Measurements from ENCODE around the gene E2F1.

E2F1 gene

DNA sequence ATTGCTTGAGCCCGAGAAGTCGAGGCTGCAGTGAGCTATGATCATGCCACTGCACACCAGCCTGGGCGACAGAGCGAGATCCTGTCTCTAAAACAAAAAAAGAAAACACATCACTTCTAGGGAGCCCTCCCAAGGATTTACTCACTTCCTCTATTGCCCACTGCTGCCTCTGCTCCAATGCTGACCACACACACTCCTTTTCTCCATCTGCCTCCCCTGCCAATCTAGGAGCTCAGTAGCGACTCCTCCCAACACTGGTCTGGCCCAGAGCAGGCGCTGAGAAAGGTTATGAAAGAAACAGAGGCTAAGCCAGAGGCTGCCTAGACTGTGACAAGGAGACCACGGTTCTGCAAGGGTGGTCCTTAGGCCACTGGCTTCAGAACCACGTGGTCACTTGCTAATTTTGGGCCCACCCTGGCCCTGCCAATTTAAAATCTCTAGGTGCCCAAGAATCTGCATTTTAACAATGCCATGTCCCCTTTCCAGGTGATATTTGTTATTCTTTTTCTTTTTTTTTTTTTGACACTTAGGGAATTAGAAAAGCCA, 1.3 kb upstream of the E2F1 start:
- peak; percentile 78 for DNase-seq

DNA sequence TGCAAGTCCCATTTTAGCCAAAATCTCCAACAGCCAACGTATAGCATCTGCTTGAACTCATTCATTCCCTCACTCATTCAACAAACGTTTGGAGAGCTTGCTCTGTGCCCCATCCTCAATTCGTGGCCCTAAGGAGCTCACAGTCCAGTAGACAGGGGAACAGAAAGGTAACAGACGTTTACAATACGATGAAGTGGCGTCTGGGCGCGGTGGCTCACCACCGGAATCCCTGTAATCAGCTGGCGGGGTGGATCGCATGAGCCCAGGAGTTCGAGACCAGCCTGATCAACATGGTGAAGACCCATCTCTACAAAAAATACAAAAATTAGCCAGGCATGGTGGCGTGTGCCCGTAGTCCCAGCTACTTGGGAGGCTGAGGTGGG, 790 bp upstream of the E2F1 start:
- no peak for DNase-seq

GRCh38 chr20:33685328-33686099, 671 bp downstream of the E2F1 start:
- peak; percentile 43 for DNase-seq

GRCh38 chr20:33684533-33685327, 1.5 kb downstream of the E2F1 start:
- DNase-seq: no peak

- DNase-seq: no peak
Observed at GRCh38 chr20:33681728-33682353, 4.3 kb downstream of the E2F1 start.

GRCh38 chr20:33681288-33681687, 4.9 kb downstream of the E2F1 start:
- no peak for DNase-seq

DNA sequence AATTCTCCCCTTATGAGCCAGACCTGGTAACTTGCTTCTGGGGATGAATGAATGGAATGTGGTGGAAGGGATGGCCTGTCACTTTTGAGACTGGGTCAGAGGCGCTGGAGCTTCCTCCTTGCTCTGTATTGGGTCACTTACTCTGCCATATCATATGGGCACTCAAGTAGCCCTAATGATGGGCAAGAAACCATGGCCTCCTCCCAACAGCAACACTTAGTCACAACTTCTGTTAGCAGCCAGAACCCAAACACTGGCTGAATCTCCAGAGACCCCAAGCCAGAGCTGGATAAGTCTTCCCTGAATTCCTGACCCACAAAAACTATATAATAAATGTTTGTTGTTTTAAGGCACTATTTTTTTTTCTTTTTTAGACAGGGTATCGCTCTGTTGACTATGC, 5.5 kb downstream of the E2F1 start:
- no peak for DNase-seq

GRCh38 chr20:33679758-33680485, 6.3 kb downstream of the E2F1 start:
- no peak for DNase-seq

DNA sequence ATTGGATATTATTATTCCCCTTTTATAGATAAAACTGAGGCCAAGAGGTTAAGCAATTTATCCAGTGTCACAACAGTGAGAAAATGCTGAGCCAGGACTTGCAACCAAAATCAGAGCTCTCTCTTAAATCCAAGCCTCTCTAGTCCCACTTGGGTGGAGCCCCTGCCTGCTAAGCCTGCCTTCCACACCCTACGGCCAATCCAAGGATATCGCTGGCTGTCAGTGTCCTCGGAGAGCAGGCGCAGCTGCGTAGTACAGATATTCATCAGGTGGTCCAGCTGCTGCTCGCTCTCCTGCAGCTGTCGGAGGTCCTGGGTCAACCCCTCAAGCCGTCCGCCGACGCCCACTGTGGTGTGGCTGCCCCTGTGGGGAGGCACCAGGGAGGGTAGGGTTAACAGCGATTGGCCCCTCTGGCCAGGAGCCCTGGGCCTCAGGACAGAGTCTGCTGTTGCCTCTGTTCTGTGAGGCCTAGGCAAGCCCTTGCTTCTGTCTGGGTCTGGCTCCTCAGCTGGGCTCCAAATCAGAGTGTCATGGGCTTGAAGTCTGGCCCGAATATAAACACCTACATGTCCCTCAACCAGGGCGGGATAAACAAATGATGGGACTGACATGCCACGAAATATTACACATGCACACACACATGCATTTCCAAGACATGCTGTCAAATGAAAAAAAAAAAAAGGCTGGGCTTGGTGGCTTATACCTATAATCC, 8.0 kb downstream of the E2F1 start:
- no peak for DNase-seq

GRCh38 chr20:33676652-33677645, 9.2 kb downstream of the E2F1 start:
- no peak for DNase-seq

DNA sequence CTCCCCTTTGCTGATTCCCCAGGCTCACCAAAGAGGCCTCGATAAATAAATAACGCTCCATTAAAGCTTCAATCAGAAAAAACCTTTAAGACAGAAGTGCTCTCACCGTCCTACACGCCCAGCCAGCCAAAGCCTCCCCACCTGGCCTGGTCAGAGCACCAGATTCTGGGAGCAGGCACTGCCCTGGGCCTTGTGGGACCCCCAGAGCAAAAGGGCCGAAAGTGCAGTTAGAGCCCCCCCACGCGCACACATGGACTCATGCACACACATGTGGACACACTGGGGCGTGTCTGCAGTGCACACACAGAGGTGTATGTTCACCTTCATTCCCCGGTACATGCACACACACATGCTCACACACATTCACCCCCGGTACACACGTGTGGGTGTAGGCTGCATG, 10.1 kb downstream of the E2F1 start:
- no peak for DNase-seq

DNA sequence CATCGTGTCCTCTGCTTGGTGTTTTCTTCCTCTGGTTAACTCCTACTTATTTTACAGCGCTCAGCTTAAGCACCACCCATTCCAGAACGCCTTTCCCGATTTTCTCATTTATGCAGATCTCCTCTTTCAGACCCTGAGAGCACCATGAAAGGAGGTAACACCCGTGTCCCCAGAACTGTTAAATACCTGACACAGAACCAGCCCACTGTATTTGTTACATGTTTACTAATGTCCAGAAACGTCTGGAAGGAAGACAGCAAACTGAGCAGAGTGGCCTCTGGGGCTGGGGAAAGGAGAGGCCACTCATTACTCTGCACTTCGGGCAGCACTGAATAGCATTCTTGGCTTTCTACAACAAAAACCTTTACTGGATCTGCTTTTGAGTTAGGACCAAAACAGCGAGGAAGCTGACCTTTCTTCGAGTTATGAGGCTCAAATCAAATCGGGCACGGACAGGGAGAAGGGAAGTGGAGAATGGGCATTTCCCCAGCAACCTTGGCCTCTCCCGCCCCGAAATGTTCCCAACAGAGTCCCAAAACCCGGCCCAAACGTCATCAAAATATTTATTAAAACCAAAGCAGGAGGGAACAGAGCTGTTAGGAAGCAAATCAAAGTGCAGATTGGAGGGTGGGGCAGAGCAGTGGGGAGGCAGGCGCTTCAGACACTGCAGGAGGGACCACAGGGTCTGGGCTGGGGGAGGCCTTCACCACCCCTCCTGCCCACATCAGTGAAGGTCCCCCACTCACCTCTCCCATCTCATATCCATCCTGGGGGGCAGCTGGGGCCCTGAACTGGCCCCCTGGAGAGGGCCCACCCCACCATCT, 10.8 kb downstream of the E2F1 start:
- no peak for DNase-seq

- DNase-seq: peak; percentile 78
Observed at GRCh38 chr20:33674294-33675135, 11.7 kb downstream of the E2F1 start, which contains the start of gene NECAB3. TSS of gene NECAB3 (minus strand) at chr20:33674428. CDS start at chr20:33674352, 76 bp downstream.

DNA sequence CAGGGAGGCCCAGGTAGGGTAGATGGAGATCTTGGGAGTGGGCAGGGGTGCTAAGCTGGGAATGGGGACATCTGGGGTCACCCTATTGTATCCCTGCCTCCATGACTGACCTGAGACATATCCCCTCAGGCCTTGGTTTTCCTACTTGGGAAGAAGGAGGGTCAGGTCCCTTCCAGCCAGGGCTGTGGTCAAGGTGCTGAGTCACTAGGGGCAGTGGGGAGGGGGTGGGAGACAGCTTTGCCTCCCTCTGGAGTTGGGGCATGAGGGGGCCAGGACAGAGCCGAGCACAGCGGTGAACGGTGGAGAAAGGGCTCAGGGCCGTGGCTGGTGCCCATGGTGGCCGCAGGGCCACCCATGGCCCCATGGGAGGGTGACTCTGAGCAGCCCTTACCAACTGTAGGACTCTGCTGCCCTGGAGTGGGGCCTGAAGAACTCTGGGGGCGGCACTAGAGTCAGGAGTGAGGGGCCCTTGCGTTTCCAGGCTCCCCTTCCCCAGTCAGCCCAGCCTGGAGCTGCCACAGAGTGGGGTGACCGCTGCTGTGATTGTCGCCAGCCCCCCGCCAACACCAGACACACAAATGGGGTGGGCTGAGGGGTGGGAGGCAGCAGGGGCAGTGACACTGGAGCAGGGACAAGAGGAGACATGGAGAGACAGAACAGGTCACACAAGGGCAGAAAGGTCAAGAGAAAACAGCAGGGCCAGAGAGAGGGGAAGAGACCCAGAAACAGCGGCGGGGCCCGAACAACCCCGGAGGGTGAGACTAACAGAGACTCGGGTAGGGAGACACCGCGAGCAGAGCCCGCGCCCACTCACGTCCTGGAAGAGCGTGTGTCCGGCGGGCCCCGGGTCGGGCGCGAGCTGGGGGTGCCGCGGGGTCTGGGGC, 12.5 kb downstream of the E2F1 start:
- peak; percentile 24 for DNase-seq

GRCh38 chr20:33673114-33673409, 13.1 kb downstream of the E2F1 start:
- DNase-seq: no peak

DNA sequence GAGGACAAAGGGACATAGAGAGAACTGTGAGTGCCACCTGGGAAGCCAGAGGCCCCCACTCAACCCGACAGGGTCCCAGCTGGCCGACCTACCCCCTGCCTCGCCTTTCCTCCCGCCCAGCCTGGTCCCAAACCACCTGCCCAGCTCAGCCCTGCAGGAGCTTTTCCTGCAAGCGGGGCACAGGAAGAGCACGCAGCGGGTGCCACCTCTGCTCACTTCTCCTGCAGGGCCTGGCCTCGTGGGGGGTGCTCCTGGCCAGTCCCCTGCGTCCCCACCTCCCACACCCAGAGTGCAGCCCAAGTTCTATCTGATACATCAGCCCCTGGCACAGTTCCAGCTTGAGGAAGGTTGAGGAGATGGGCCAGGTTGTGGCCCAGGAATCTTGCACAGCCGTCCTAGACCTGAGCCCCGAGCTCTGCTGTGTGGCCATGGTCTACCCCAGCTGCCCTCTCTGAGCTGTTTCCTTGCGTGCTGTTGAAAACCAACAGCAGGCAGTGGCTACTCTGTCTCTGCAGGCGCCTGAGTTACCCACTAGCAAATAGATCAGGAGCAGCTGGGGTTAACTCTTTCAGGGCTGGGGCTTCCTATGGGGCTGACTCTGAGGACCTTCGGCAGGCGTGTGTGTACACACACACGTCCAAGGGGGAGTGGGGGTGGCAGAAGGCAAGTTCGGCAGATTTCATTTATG, 13.6 kb downstream of the E2F1 start:
- no peak for DNase-seq

GRCh38 chr20:33671573-33672288, 14.5 kb downstream of the E2F1 start:
- DNase-seq: no peak
